Ectodermal cell (in vitro differentiated cells): ENCODE measurements around the gene SDK2.

ENCODE experiments used
- H3K27ac ChIP-seq: 2 replicates; pipeline ENCODE4 v1.7.0; 2013; ENCODE audit warnings: mild to moderate bottlenecking, low read depth, low read length; ENCODE audit not compliant: insufficient read depth, poor library complexity, severe bottlenecking
- H3K27me3 ChIP-seq: 2 replicates; pipeline ENCODE4 v1.7.0; 2013; ENCODE audit warnings: mild to moderate bottlenecking, low read length; ENCODE audit not compliant: insufficient read depth, control insufficient read depth, poor library complexity, severe bottlenecking
- H3K36me3 ChIP-seq: one replicate; pipeline ENCODE4 v1.7.0; 2013; ENCODE audit warnings: low read length; ENCODE audit not compliant: control insufficient read depth, insufficient read depth
- H3K4me1 ChIP-seq: one replicate; pipeline ENCODE4 v1.7.0; 2013; ENCODE audit warnings: low read length; ENCODE audit not compliant: control insufficient read depth, insufficient read depth
- H3K4me3 ChIP-seq: 2 replicates; pipeline ENCODE4 v1.7.0; 2013; ENCODE audit warnings: low read depth, low read length, control low read depth; ENCODE audit not compliant: insufficient read depth
- H3K9me3 ChIP-seq: 2 replicates; pipeline ENCODE4 v1.7.0; 2013; ENCODE audit warnings: mild to moderate bottlenecking, low read length, moderate library complexity; ENCODE audit not compliant: control insufficient read depth
- WGBS, 2 experiments: methylation state at CpG; one replicate each; pipeline ENCODE4 v1.1.7; 2013; ENCODE audit warnings: missing lambda C conversion rate in 2 of 2; 5-methylcytosine and 5-hydroxymethylcytosine counted together

Gene SDK2

DNA sequence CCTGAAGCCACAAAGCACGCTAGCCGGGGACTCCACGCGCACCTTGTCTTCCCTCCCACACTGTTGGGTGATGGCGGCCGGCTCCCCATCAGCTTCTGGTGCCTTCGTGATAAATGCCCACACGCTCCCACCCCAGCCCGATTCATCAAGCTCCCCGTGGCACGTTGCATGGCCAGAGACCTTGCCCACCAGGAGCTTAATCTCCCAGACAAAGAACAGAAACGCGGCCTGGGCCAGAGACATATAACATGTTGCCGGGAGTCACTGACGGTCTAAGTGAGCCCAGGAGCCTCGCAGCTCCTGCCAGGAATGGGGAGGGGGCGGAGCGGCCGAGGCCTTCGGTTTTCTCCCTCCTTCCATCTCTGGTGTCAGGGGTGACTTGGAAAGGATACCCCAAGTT, 93.1 kb downstream of the SDK2 start:
- WGBS, 2 experiments: 85 to 86% methylated on average over 20 of the region's 20 CpGs
- Histone ChIP-seq H3K27me3 (no peaks in the 10 kb centered on the region), H3K4me3 (no peak overlapping the region), H3K4me1 (peaks cover 46% of the 10 kb centered on the region), H3K36me3 (peaks cover 7% of the 10 kb centered on the region), H3K27ac (peak overlapping the region; percentile 17), H3K9me3 (no peaks in the 10 kb centered on the region)

DNA sequence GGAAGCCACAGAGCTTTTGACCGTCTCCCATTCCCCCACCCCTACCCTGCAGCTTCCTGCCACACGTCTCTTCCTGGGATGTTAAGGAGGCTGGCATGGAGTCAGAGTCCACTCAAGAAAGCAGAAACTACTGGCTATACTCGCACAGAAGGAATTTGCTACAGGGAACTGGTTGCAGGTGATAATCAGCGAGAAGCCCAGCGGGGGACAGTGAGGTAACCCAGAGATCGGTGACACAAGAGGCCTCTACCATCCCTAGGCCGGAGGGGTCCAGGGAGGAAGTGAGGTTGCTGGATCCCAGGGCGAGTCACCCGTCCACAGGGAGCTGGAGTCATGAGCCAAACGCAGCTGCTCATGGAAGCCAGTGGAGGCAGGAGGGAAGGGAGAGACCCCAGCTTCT, 93.7 kb downstream of the SDK2 start:
- peaks cover 52% of the 10 kb centered on the region for H3K4me1 ChIP-seq
- H3K9me3 ChIP-seq: no peaks in the 10 kb centered on the region
- H3K27me3 ChIP-seq: no peaks in the 10 kb centered on the region
- no peak overlapping the region for H3K27ac ChIP-seq
- H3K4me3 ChIP-seq: no peak overlapping the region
- peaks cover 7% of the 10 kb centered on the region for H3K36me3 ChIP-seq
- WGBS, 2 experiments: 88 to 90% methylated on average over 10 of the region's 10 CpGs

DNA sequence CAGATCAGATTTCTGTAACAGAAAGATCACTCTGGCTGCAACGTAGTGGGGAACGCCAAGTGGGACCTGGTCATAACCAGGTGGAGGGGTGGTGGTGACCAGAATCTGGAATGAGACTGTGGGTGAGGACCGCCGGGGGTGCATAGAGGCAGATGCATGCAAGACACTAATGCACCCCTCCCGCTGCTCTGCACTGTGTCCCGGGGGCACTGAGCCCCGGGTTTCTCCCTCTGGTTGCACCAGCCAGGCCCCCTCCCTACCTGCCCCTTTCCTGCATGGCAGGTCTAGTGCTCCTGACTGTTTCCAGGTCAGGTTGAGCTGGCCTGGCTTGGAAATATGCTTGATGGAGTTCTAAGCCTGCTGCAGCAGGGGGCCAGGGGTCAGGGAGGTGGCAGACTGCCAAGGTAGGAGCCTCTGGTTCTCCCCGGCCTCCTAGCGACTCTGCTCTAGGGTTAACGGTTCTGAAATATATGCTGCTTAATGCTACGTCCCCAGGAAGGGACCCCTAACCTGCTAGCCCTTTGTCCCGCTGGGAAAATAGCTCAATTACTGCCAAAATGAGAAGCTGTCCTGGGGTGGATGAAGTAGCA, 94.3 kb downstream of the SDK2 start:
- 87 to 88% methylated on average over 12 of the region's 12 CpGs for WGBS, 2 experiments
- peaks cover 56% of the 10 kb centered on the region for H3K4me1 ChIP-seq

GRCh38 chr17:73548620-73549311, 95.5 kb downstream of the SDK2 start:
- H3K4me1 ChIP-seq: peaks cover 56% of the 10 kb centered on the region
- 84 to 88% methylated on average over 11 of the region's 11 CpGs for WGBS, 2 experiments
- H3K27me3 ChIP-seq: no peaks in the 10 kb centered on the region
- H3K27ac ChIP-seq: no peak overlapping the region
- H3K36me3 ChIP-seq: no peaks in the 10 kb centered on the region
- H3K4me3 ChIP-seq: no peak overlapping the region
- H3K9me3 ChIP-seq: no peaks in the 10 kb centered on the region

More for the DNA sequence above, 94.3 kb downstream of the SDK2 start:
- peaks cover 3% of the 10 kb centered on the region for H3K36me3 ChIP-seq
- no peak overlapping the region for H3K27ac ChIP-seq
- no peaks in the 10 kb centered on the region for H3K27me3 ChIP-seq
- no peak overlapping the region for H3K4me3 ChIP-seq
- H3K9me3 ChIP-seq: no peaks in the 10 kb centered on the region

- Histone ChIP-seq H3K27me3 (no peaks in the 10 kb centered on the region), H3K27ac (no peak overlapping the region), H3K4me1 (peaks cover 62% of the 10 kb centered on the region), H3K9me3 (no peaks in the 10 kb centered on the region), H3K36me3 (no peaks in the 10 kb centered on the region), H3K4me3 (no peak overlapping the region)
- 88 to 95% methylated on average over 6 of the region's 6 CpGs for WGBS, 2 experiments
Observed at GRCh38 chr17:73547790-73548189, 96.5 kb downstream of the SDK2 start.

- H3K9me3 ChIP-seq: no peaks in the 10 kb centered on the region
- no peaks in the 10 kb centered on the region for H3K36me3 ChIP-seq
- no peak overlapping the region for H3K27ac ChIP-seq
- WGBS, 2 experiments: 59 to 61% methylated on average over 12 of the region's 12 CpGs
- no peak overlapping the region for H3K4me3 ChIP-seq
- H3K4me1 ChIP-seq: peaks cover 64% of the 10 kb centered on the region
- no peaks in the 10 kb centered on the region for H3K27me3 ChIP-seq
Observed at GRCh38 chr17:73546770-73547536, 97.3 kb downstream of the SDK2 start.

DNA sequence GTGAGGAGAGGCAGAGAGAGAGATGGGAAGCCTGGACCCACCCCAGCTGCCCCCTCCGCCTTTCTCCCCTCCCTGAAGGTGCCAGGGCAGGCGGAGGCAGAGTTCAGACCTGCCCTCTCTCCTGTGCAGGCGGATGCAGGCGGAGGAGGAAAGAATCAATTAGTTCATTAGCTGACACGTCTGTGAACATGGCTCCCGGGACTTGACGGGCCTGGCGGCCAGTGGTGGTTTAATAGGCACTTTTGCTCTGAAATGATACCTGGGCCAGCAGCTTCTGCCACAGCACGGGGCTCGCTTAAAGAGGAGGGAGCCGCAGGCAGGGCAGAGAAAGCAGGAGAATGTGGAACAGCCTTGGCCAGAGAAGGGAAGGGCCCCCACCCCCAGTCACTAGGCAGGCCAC, 98.1 kb downstream of the SDK2 start:
- H3K36me3 ChIP-seq: no peaks in the 10 kb centered on the region
- no peak overlapping the region for H3K4me3 ChIP-seq
- H3K27me3 ChIP-seq: no peaks in the 10 kb centered on the region
- no peaks in the 10 kb centered on the region for H3K9me3 ChIP-seq
- WGBS, 2 experiments: 83 to 86% methylated on average over 11 of the region's 11 CpGs
- H3K27ac ChIP-seq: no peak overlapping the region
- peaks cover 72% of the 10 kb centered on the region for H3K4me1 ChIP-seq

- Histone ChIP-seq H3K4me3 (no peak overlapping the region), H3K27me3 (no peaks in the 10 kb centered on the region), H3K27ac (no peak overlapping the region), H3K4me1 (peaks cover 71% of the 10 kb centered on the region), H3K36me3 (no peaks in the 10 kb centered on the region), H3K9me3 (no peaks in the 10 kb centered on the region)
- WGBS, 2 experiments: 70 to 74% methylated on average over 14 to 17 of the region's 17 CpGs
Observed at GRCh38 chr17:73545109-73546032, 98.9 kb downstream of the SDK2 start.

GRCh38 chr17:73544333-73544732, 99.9 kb downstream of the SDK2 start:
- H3K9me3 ChIP-seq: no peaks in the 10 kb centered on the region
- H3K27me3 ChIP-seq: no peaks in the 10 kb centered on the region
- 85 to 91% methylated on average over 5 of the region's 5 CpGs for WGBS, 2 experiments
- peaks cover 68% of the 10 kb centered on the region for H3K4me1 ChIP-seq
- no peak overlapping the region for H3K27ac ChIP-seq
- H3K4me3 ChIP-seq: no peak overlapping the region
- H3K36me3 ChIP-seq: no peaks in the 10 kb centered on the region
